OCI-LY7 (cell line): Measurements from ENCODE around the gene NUFIP2. TPM values are rescaled to one million over a fixed set of nuclear protein-coding genes. Genes with fewer than 3 reads are reported as not detected.

Source experiments
- BruUV-seq: library from RNA; stranded (reverse); fragments of 400-500 nt; replicated peaks from 2 replicates; lab custom pipeline; 2021; lab: Mats Ljungman, UMichigan
- CTCF ChIA-PET: fragments of 300-600 bp; sonication (Branson Sonifier 250); formaldehyde crosslinking; loops from one replicate; lab custom pipeline; 2022; ENCODE audit warnings: antibody characterized with exemption; ENCODE audit not compliant: unreplicated experiment; lab: Charles Lee
- POLR2A ChIA-PET: fragments of 300-600 bp; sonication (Branson Sonifier 250); formaldehyde crosslinking; loops from one replicate; lab custom pipeline; 2022; ENCODE audit warnings: antibody characterized with exemption; lab: Charles Lee
- DNase-seq: peaks from one replicate; pipeline ENCODE4 v3.0.0-alpha.2; 2015; ENCODE audit warnings: low spot score
- H2AFZ ChIP-seq: fragments of 200-600 bp; sonication (generic), shearing (Covaris generic); 2 replicates; pipeline ENCODE4 v1.6.1; 2014; ENCODE audit warnings: mild to moderate bottlenecking, antibody characterized with exemption, low read length, moderate library complexity
- H3K27ac ChIP-seq: fragments of 200-600 bp; sonication (generic); 2 replicates; pipeline ENCODE4 v1.5.1; 2014; ENCODE audit warnings: mixed run types, low read depth, mild to moderate bottlenecking, moderate library complexity, low read length, inconsistent platforms; ENCODE audit not compliant: poor library complexity, severe bottlenecking
- H3K36me3 ChIP-seq: fragments of 200-600 bp; sonication (generic); 2 replicates; pipeline ENCODE4 v1.6.1; 2014; ENCODE audit warnings: mild to moderate bottlenecking, antibody characterized with exemption, low read length, moderate library complexity, mixed read lengths; ENCODE audit not compliant: insufficient read depth
- H3K4me1 ChIP-seq: fragments of 200-600 bp; sonication (generic); 2 replicates; pipeline ENCODE4 v1.5.1; 2014; ENCODE audit warnings: mild to moderate bottlenecking, low read length; ENCODE audit not compliant: insufficient read depth, poor library complexity, severe bottlenecking
- H3K4me2 ChIP-seq: fragments of 200-600 bp; sonication (generic); 2 replicates; pipeline ENCODE4 v1.6.1; 2014; ENCODE audit warnings: mild to moderate bottlenecking, low read length
- H3K4me3 ChIP-seq: fragments of 200-600 bp; sonication (generic); 2 replicates; pipeline ENCODE4 v1.5.1; 2014; ENCODE audit warnings: mild to moderate bottlenecking, low read depth, low read length; ENCODE audit not compliant: poor library complexity, severe bottlenecking
- H3K79me2 ChIP-seq: fragments of 200-600 bp; sonication (generic); 2 replicates; pipeline ENCODE4 v1.6.1; 2016; ENCODE audit warnings: low read depth, mild to moderate bottlenecking, low read length, moderate library complexity, mixed read lengths; ENCODE audit not compliant: insufficient read depth
- H3K9me2 ChIP-seq: fragments of 200-600 bp; sonication (generic); 2 replicates; pipeline ENCODE4 v1.6.1; 2016; ENCODE audit warnings: mild to moderate bottlenecking, low read length, mixed read lengths; ENCODE audit not compliant: insufficient read depth
- H3K9me3 ChIP-seq: fragments of 200-600 bp; sonication (generic); 2 replicates; pipeline ENCODE4 v1.6.1; 2014; ENCODE audit warnings: mild to moderate bottlenecking, mixed run types, low read length, mixed read lengths
- H4K20me1 ChIP-seq: fragments of 200-600 bp; sonication (generic); 2 replicates; pipeline ENCODE4 v1.6.1; 2014; ENCODE audit warnings: mild to moderate bottlenecking, antibody characterized with exemption, low read length, moderate library complexity, mixed read lengths; ENCODE audit not compliant: insufficient read depth
- CTCF ChIP-seq: fragments of 200-600 bp; sonication (generic); conservative IDR thresholded peaks from 2 replicates; pipeline ENCODE4 v1.5.1; 2014; ENCODE audit warnings: mild to moderate bottlenecking, antibody characterized with exemption, low read length, moderate library complexity, mixed read lengths
- EZH2phosphoT487 ChIP-seq: fragments of 200-600 bp; sonication (generic); IDR thresholded peaks from 2 replicates; pipeline ENCODE4 v1.6.1; 2018; ENCODE audit warnings: low read depth, borderline replicate concordance, mild to moderate bottlenecking, mixed run types, antibody characterized with exemption, low read length, moderate library complexity, mixed read lengths
- intact Hi-C: fragments of 100-400 bp; cut with micrococcal nuclease; formaldehyde crosslinking; loops from one replicate; pipeline ENCODE4 v1.10.0; 2022; ENCODE audit not compliant: unreplicated experiment
- total RNA-seq, 2 experiments: library from RNA; depleted of rRNA in 1 of 2; stranded (reverse); fragments of >200 nt in 1 of 2; shearing (Covaris generic) in 1 of 2; gene quantifications; 2 replicates each; pipeline ENCODE4 v1.2.3, GENCODE V29; 2014 to 2022

NUFIP2 gene
- total RNA-seq, 2 experiments from 2014 or later: 37.1 to 71.4 TPM

DNA sequence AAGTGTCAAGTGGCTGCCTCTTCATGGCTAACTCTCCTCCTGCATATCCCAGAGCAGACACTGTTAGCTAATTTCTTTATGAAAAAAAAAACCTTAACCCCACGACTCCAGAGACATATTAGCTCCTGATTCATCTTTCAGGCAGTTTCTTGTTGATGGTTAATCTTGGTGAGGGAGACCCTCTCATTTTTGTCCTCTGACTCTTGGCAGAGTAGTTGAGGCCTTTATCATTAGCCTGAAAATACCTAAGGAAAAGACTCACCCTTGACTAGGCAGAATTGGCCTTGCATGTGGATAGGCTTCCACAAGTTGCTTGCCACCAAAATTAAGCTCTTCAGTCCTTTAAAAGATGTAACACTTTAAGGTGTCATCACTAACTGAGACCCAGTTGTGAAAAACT, 43.3 kb downstream of the NUFIP2 start:
- H3K4me2 ChIP-seq: no peak overlapping the region
- TF ChIP-seq EZH2phosphoT487: no peak
- no peak for TF ChIP-seq CTCF
- peaks cover 4% of the 10 kb centered on the region; the same call in 1 of the 2 replicates for H3K36me3 ChIP-seq
- no peak overlapping the region for H2AFZ ChIP-seq
- ChIA-PET POLR2A (interaction anchor here (2.1 kb wide), 1 partner anchor 14 kb away, joined by 6 read pairs; no protein-coding TSS in a partner anchor), CTCF (no interaction called here)
- BruUV-seq: no TSS peak
- no peak overlapping the region for H3K4me3 ChIP-seq
- intact Hi-C loops: no loop called here
- no peaks in the 10 kb centered on the region for H3K79me2 ChIP-seq
- no peaks in the 10 kb centered on the region for H4K20me1 ChIP-seq
- no peak for DNase-seq
- no peaks in the 10 kb centered on the region for H3K9me3 ChIP-seq
- H3K4me1 ChIP-seq: peaks cover 6% of the 10 kb centered on the region
- no peaks in the 10 kb centered on the region for H3K9me2 ChIP-seq
- H3K27ac ChIP-seq: no peak overlapping the region

- BruUV-seq: no TSS peak
- Histone ChIP-seq H3K36me3 (no peaks in the 10 kb centered on the region), H3K4me2 (no peak overlapping the region), H3K9me2 (no peaks in the 10 kb centered on the region), H3K4me1 (peaks cover 6% of the 10 kb centered on the region), H2AFZ (no peak overlapping the region), H4K20me1 (no peaks in the 10 kb centered on the region), H3K9me3 (no peaks in the 10 kb centered on the region), H3K79me2 (no peaks in the 10 kb centered on the region), H3K27ac (no peak overlapping the region), H3K4me3 (no peak overlapping the region)
- intact Hi-C loops: no loop called here
- no peak for TF ChIP-seq EZH2phosphoT487
- no peak for TF ChIP-seq CTCF
- ChIA-PET POLR2A (no interaction called here), CTCF (no interaction called here)
- no peak for DNase-seq
These were observed 45.1 kb downstream of the NUFIP2 start for GRCh38 chr17:29248845-29249244.

DNA sequence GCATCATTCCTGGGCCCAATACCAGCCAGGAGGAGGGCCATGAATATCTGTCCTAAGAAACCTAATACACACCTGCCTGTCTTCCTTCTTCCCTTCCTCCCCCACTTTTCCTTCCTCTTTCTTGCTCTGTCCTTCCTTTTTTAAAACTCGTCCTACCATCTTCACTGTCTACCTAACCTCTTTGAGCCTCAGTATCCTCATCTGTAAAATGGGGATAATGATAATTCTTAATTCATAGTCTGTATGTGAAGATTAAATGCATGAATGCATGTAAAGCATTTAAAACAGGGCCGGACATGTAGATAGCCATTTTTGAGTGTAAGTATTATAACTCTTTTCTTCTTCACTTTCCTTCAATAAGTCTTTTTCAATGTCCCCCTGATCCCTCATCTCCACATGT, 46.7 kb downstream of the NUFIP2 start:
- no peak for TF ChIP-seq EZH2phosphoT487
- no peak for TF ChIP-seq CTCF
- ChIA-PET POLR2A (no interaction called here), CTCF (no interaction called here)
- Histone ChIP-seq H3K4me1 (peaks cover 6% of the 10 kb centered on the region), H2AFZ (no peak overlapping the region), H3K79me2 (no peaks in the 10 kb centered on the region), H4K20me1 (no peaks in the 10 kb centered on the region), H3K4me2 (no peak overlapping the region), H3K9me3 (no peaks in the 10 kb centered on the region), H3K36me3 (no peaks in the 10 kb centered on the region), H3K4me3 (no peak overlapping the region), H3K9me2 (no peaks in the 10 kb centered on the region), H3K27ac (no peak overlapping the region)
- intact Hi-C loops: no loop called here
- no peak for DNase-seq
- BruUV-seq: no TSS peak
